GM12892 (cell line): Measurements from ENCODE around the gene CHERP.

Experiments
- DNase-seq: peaks from one replicate; pipeline ENCODE4 v3.0.0; 2011; ENCODE audit not compliant: insufficient read length
- FAIRE-seq: peaks from 2 replicates; lab custom pipeline; 2011; peaks lifted over from hg19 to GRCh38; lab: Jason Lieb, UNC
- POLR2A ChIP-seq: IDR thresholded peaks from 2 replicates; pipeline ENCODE4 v1.6.1; 2011; ENCODE audit warnings: low read depth, low read length, control low read depth
- POLR2AphosphoS5 ChIP-seq: IDR thresholded peaks from 2 replicates; pipeline ENCODE4 v1.6.1; 2011; ENCODE audit warnings: low read depth, low read length, control low read depth
- TAF1 ChIP-seq: IDR thresholded peaks from 2 replicates; pipeline ENCODE4 v1.6.1; 2011; ENCODE audit warnings: low read depth, mild to moderate bottlenecking, control low read depth, low read length, borderline replicate concordance

The CHERP gene

GRCh38 chr19:16535381-16535780 is 6.9 kb downstream of the CHERP start:
- FAIRE-seq = no peak
- TF ChIP-seq POLR2AphosphoS5 (no peak), TAF1 (no peak), POLR2A (no peak)
- DNase-seq = no peak

- TF ChIP-seq POLR2AphosphoS5 (no peak), TAF1 (no peak), POLR2A (no peak)
- no peak for FAIRE-seq
Measured at GRCh38 chr19:16532440-16533234, 9.6 kb downstream of the CHERP start.

GRCh38 chr19:16531380-16531669 is 10.9 kb downstream of the CHERP start:
- FAIRE-seq = no peak
- TF ChIP-seq TAF1 (no peak), POLR2A (no peak), POLR2AphosphoS5 (no peak)
- no peak for DNase-seq

More at GRCh38 chr19:16532440-16533234, 9.6 kb downstream of the CHERP start:
- DNase-seq = no peak

- DNase-seq (no peak), FAIRE-seq (no peak)
- no peak for TF ChIP-seq TAF1
- no peak for TF ChIP-seq POLR2A
- TF ChIP-seq POLR2AphosphoS5 = no peak
Measured at GRCh38 chr19:16530540-16531379, 11.5 kb downstream of the CHERP start.

- FAIRE-seq (no peak), DNase-seq (no peak)
Measured at GRCh38 chr19:16529466-16530144, 12.6 kb downstream of the CHERP start.

GRCh38 chr19:16527971-16528521 is 14.2 kb downstream of the CHERP start:
- FAIRE-seq (peak; percentile 14), DNase-seq (no peak)
- no peak for TF ChIP-seq POLR2A
- TF ChIP-seq TAF1 = no peak
- TF ChIP-seq POLR2AphosphoS5 = no peak

More at GRCh38 chr19:16529466-16530144, 12.6 kb downstream of the CHERP start:
- TF ChIP-seq TAF1 = no peak
- no peak for TF ChIP-seq POLR2AphosphoS5
- TF ChIP-seq POLR2A = no peak

- no peak for FAIRE-seq
- TF ChIP-seq POLR2AphosphoS5 (no peak), TAF1 (no peak), POLR2A (no peak)
- DNase-seq = no peak
Measured at GRCh38 chr19:16527334-16527935, 14.8 kb downstream of the CHERP start.

- DNase-seq (no peak), FAIRE-seq (no peak)
- TF ChIP-seq POLR2AphosphoS5 (no peak), POLR2A (no peak), TAF1 (no peak)
Measured at GRCh38 chr19:16525751-16526481, 16.3 kb downstream of the CHERP start.

- DNase-seq = no peak
- no peak for FAIRE-seq
- TF ChIP-seq POLR2AphosphoS5 (no peak), POLR2A (no peak), TAF1 (no peak)
Measured at GRCh38 chr19:16524991-16525734, 17.1 kb downstream of the CHERP start.
